HepG2 (cell line): ENCODE data around the gene TMC8. TPM values are rescaled to one million over a fixed set of nuclear protein-coding genes. Genes with fewer than 3 reads are reported as not detected.

ENCODE experiments used
- AHR ChIP-seq: IDR thresholded peaks from 2 replicates; pipeline ENCODE4 v1.6.1; 2018; ENCODE audit warnings: missing genetic modification reagents, missing compliant biosample characterization
- DMTF1 ChIP-seq: sonication (generic); formaldehyde crosslinking; IDR thresholded peaks from 2 replicates; pipeline ENCODE4 v1.4.0; 2020; ENCODE audit warnings: mild to moderate bottlenecking, missing genetic modification reagents
- FOSL1 ChIP-seq: sonication (generic); formaldehyde crosslinking; IDR thresholded peaks from 2 replicates; pipeline ENCODE4 v1.9.0; 2021; ENCODE audit warnings: missing genetic modification reagents, borderline replicate concordance
- FOXM1 ChIP-seq: sonication (generic); formaldehyde crosslinking; IDR thresholded peaks from 2 replicates; pipeline ENCODE4 v1.5.0; 2020; ENCODE audit warnings: missing genetic modification reagents
- ISX ChIP-seq: sonication (generic); formaldehyde crosslinking; conservative IDR thresholded peaks from 2 replicates; pipeline ENCODE4 v1.5.0; 2020; ENCODE audit warnings: missing genetic modification reagents
- NFAT5 ChIP-seq: sonication (generic); formaldehyde crosslinking; IDR thresholded peaks from 2 replicates; pipeline ENCODE4 v1.4.0; 2020; ENCODE audit warnings: missing genetic modification reagents
- ONECUT2 ChIP-seq: sonication (generic); formaldehyde crosslinking; IDR thresholded peaks from 2 replicates; pipeline ENCODE4 v1.4.0; 2020; ENCODE audit warnings: missing genetic modification reagents
- PRMT3 ChIP-seq: sonication (generic); formaldehyde crosslinking; IDR thresholded peaks from 2 replicates; pipeline ENCODE4 v1.8.1; 2022; ENCODE audit warnings: low read depth, mild to moderate bottlenecking, moderate library complexity, missing genetic modification reagents, borderline replicate concordance
- ZMYM3 ChIP-seq: sonication (generic); formaldehyde crosslinking; IDR thresholded peaks from 2 replicates; pipeline ENCODE4 v1.5.1; 2020; ENCODE audit warnings: mild to moderate bottlenecking, missing genetic modification reagents
- ZNF253 ChIP-seq: sonication (generic); formaldehyde crosslinking; IDR thresholded peaks from 2 replicates; pipeline ENCODE4 v1.8.0; 2022; ENCODE audit warnings: mild to moderate bottlenecking, missing genetic modification reagents, borderline replicate concordance
- ZNF282 ChIP-seq: fragments of 450-650 bp; IDR thresholded peaks from 2 replicates; pipeline ENCODE4 v1.6.1; 2018; ENCODE audit not compliant: partially characterized antibody
- ZNF724P ChIP-seq: sonication (generic); formaldehyde crosslinking; IDR thresholded peaks from 2 replicates; pipeline ENCODE4 v1.8.0; 2022; ENCODE audit warnings: missing genetic modification reagents, borderline replicate concordance
- polyA plus RNA-seq, 8 experiments: library from polyadenylated mRNA; depleted of rRNA in 3 of 8; stranded (reverse) in 7 of 8; unstranded in 1 of 8; fragments of >200 nt; fragmentation: Illumina TruSeq in 4 of 8; extraction: Trizol in 4 of 8; gene quantifications; 2 replicates each; pipeline versions ENCODE4 v1.2.1 to v1.2.3, GENCODE V29; 2011 to 2016; ENCODE audit warnings: low read depth in 4 of 8, missing spikeins in 1 of 8, mixed read lengths in 1 of 8; ENCODE audit not compliant: insufficient read depth in 1 of 8
- total RNA-seq, 5 experiments: library from RNA; depleted of rRNA; stranded (reverse); fragments of >200 nt; fragmentation: Illumina TruSeq; extraction: Trizol; gene quantifications; 2 replicates each; pipeline ENCODE4 v1.2.3, GENCODE V29; 2016; ENCODE audit warnings: low read depth in 1 of 5
- TF ChIP-seq, protein P1 (sequence below): sonication (generic); formaldehyde crosslinking; IDR thresholded peaks from 2 replicates; pipeline ENCODE4 v1.8.0; 2022; ENCODE audit warnings: mild to moderate bottlenecking, missing genetic modification reagents, borderline replicate concordance

TMC8 gene
- total and polyA plus RNA-seq, 2 of the 13 experiments (the other 11 are each of a cell fraction or from before 2014, with no cell fraction given), result 0.53 to 7.8 TPM

GRCh38 chr17:78137392-78138203 lies 7.0 kb downstream of the TMC8 start (continued):
- TF ChIP-seq NFAT5 (CRISPR knock-in tag) (no peak), ONECUT2 (CRISPR knock-in tag) (no peak), ZMYM3 (CRISPR knock-in tag) (peak; percentile 29; the same call in 1 of the 2 replicates), DMTF1 (no peak), ZNF253 (no peak), PRMT3 (CRISPR knock-in tag) (no peak), FOSL1 (CRISPR knock-in tag) (no peak), AHR (CRISPR knock-in tag) (peak; percentile 33; the same call in 1 of the 2 replicates), ZNF282 (no peak), FOXM1 (CRISPR knock-in tag) (no peak), ISX (CRISPR knock-in tag) (no peak), ZNF724P (CRISPR knock-in tag) (no peak)
- TF ChIP-seq, protein P1, sequence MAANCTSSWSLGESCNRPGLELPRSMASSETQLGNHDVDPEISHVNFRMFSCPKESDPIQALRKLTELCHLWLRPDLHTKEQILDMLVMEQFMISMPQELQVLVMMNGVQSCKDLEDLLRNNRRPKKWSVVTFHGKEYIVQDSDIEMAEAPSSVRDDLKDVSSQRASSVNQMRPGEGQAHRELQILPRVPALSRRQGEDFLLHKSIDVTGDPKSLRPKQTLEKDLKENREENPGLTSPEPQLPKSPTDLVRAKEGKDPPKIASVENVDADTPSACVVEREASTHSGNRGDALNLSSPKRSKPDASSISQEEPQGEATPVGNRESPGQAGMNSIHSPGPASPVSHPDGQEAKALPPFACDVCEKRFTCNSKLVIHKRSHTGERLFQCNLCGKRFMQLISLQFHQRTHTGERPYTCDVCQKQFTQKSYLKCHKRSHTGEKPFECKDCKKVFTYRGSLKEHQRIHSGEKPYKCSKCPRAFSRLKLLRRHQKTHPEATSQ, result no peak
